ENCODE results near the gene RUNX2.

RUNX2 gene

GRCh38 chr6:45574014-45574461 is 245.9 kb downstream of the RUNX2 start:
- Mint-ChIP-seq H3K27ac (no peak overlapping the region), H3K27me3 (no peaks in the 10 kb centered on the region), H3K9me3 (peaks cover 6% of the 10 kb centered on the region), H3K4me3 (no peak overlapping the region), H3K36me3 (ENCODE audit: low read depth) (peaks cover 6% of the 10 kb centered on the region), H3K4me1 (ENCODE audit: low read depth) (peaks cover 26% of the 10 kb centered on the region)

GRCh38 chr6:45574885-45575284 is 246.8 kb downstream of the RUNX2 start:
- Mint-ChIP-seq H3K4me3 (no peak overlapping the region), H3K9me3 (peaks cover 6% of the 10 kb centered on the region), H3K4me1 (ENCODE audit: low read depth) (peaks cover 20% of the 10 kb centered on the region), H3K27ac (no peak overlapping the region), H3K36me3 (ENCODE audit: low read depth) (peaks cover 6% of the 10 kb centered on the region), H3K27me3 (no peaks in the 10 kb centered on the region)

GRCh38 chr6:45576648-45577624 is 248.8 kb downstream of the RUNX2 start:
- Mint-ChIP-seq H3K9me3 (peaks cover 6% of the 10 kb centered on the region), H3K27ac (no peak overlapping the region), H3K4me1 (ENCODE audit: low read depth) (peaks cover 12% of the 10 kb centered on the region), H3K4me3 (no peak overlapping the region), H3K36me3 (ENCODE audit: low read depth) (peaks cover 12% of the 10 kb centered on the region), H3K27me3 (no peaks in the 10 kb centered on the region)

GRCh38 chr6:45577836-45578504 is 249.8 kb downstream of the RUNX2 start:
- peaks cover 6% of the 10 kb centered on the region for H3K4me1 Mint-ChIP-seq (ENCODE audit: low read depth)
- no peak overlapping the region for H3K27ac Mint-ChIP-seq
- H3K27me3 Mint-ChIP-seq = no peaks in the 10 kb centered on the region
- H3K9me3 Mint-ChIP-seq = peaks cover 6% of the 10 kb centered on the region
- H3K36me3 Mint-ChIP-seq (ENCODE audit: low read depth) = peaks cover 12% of the 10 kb centered on the region
- no peak overlapping the region for H3K4me3 Mint-ChIP-seq

- Mint-ChIP-seq H3K36me3 (ENCODE audit: low read depth) (peaks cover 6% of the 10 kb centered on the region), H3K9me3 (no peaks in the 10 kb centered on the region), H3K4me3 (peak overlapping the region; percentile 31), H3K4me1 (ENCODE audit: low read depth) (peaks cover 51% of the 10 kb centered on the region), H3K27me3 (no peaks in the 10 kb centered on the region), H3K27ac (peak overlapping the region; percentile 80)
Measured at GRCh38 chr6:45584127-45584526, 256.0 kb downstream of the RUNX2 start.

GRCh38 chr6:45586216-45587171 is 258.4 kb downstream of the RUNX2 start:
- peak overlapping the region; percentile 69 for H3K4me3 Mint-ChIP-seq
- H3K4me1 Mint-ChIP-seq (ENCODE audit: low read depth) = peaks cover 75% of the 10 kb centered on the region
- no peaks in the 10 kb centered on the region for H3K9me3 Mint-ChIP-seq
- H3K36me3 Mint-ChIP-seq (ENCODE audit: low read depth) = peaks cover under 1% of the 10 kb centered on the region
- no peaks in the 10 kb centered on the region for H3K27me3 Mint-ChIP-seq
- H3K27ac Mint-ChIP-seq = peak overlapping the region; percentile 87

- Mint-ChIP-seq H3K4me3 (no peak overlapping the region), H3K27ac (peak overlapping the region; percentile 87), H3K4me1 (ENCODE audit: low read depth) (peaks cover 84% of the 10 kb centered on the region)
Measured at GRCh38 chr6:45587229-45588060, 259.3 kb downstream of the RUNX2 start.

GRCh38 chr6:45589367-45589766 is 261.2 kb downstream of the RUNX2 start:
- Mint-ChIP-seq H3K27ac (peak overlapping the region; percentile 69), H3K4me3 (no peak overlapping the region), H3K27me3 (no peaks in the 10 kb centered on the region), H3K9me3 (no peaks in the 10 kb centered on the region), H3K4me1 (ENCODE audit: low read depth) (peaks cover 96% of the 10 kb centered on the region), H3K36me3 (ENCODE audit: low read depth) (no peaks in the 10 kb centered on the region)

More at GRCh38 chr6:45587229-45588060, 259.3 kb downstream of the RUNX2 start:
- Mint-ChIP-seq H3K27me3 (no peaks in the 10 kb centered on the region), H3K36me3 (ENCODE audit: low read depth) (no peaks in the 10 kb centered on the region), H3K9me3 (no peaks in the 10 kb centered on the region)

- Mint-ChIP-seq H3K27ac (peak overlapping the region; percentile 76), H3K4me1 (ENCODE audit: low read depth) (peaks cover 96% of the 10 kb centered on the region), H3K9me3 (no peaks in the 10 kb centered on the region), H3K4me3 (no peak overlapping the region), H3K36me3 (ENCODE audit: low read depth) (no peaks in the 10 kb centered on the region), H3K27me3 (no peaks in the 10 kb centered on the region)
Measured at GRCh38 chr6:45590226-45590625, 262.1 kb downstream of the RUNX2 start.

- peak overlapping the region; percentile 76 for H3K27ac Mint-ChIP-seq
- H3K4me1 Mint-ChIP-seq (ENCODE audit: low read depth) = peaks cover 96% of the 10 kb centered on the region
- no peak overlapping the region for H3K4me3 Mint-ChIP-seq
- no peaks in the 10 kb centered on the region for H3K27me3 Mint-ChIP-seq
- H3K9me3 Mint-ChIP-seq = no peaks in the 10 kb centered on the region
- H3K36me3 Mint-ChIP-seq (ENCODE audit: low read depth) = no peaks in the 10 kb centered on the region
Measured at GRCh38 chr6:45590696-45591184, 262.6 kb downstream of the RUNX2 start.

- Mint-ChIP-seq H3K27me3 (no peaks in the 10 kb centered on the region), H3K4me1 (ENCODE audit: low read depth) (peaks cover 90% of the 10 kb centered on the region), H3K9me3 (no peaks in the 10 kb centered on the region), H3K4me3 (no peak overlapping the region), H3K27ac (peak overlapping the region; percentile 66), H3K36me3 (ENCODE audit: low read depth) (no peaks in the 10 kb centered on the region)
Measured at GRCh38 chr6:45591306-45591705, 263.2 kb downstream of the RUNX2 start.

GRCh38 chr6:45591890-45592289 is 263.8 kb downstream of the RUNX2 start:
- Mint-ChIP-seq H3K9me3 (no peaks in the 10 kb centered on the region), H3K36me3 (ENCODE audit: low read depth) (no peaks in the 10 kb centered on the region), H3K27ac (peak overlapping the region; percentile 36), H3K27me3 (no peaks in the 10 kb centered on the region), H3K4me3 (no peak overlapping the region), H3K4me1 (ENCODE audit: low read depth) (peaks cover 87% of the 10 kb centered on the region)

GRCh38 chr6:45592991-45593390 is 264.9 kb downstream of the RUNX2 start:
- H3K27ac Mint-ChIP-seq = peak overlapping the region; percentile 24
- no peak overlapping the region for H3K4me3 Mint-ChIP-seq
- peaks cover 84% of the 10 kb centered on the region for H3K4me1 Mint-ChIP-seq (ENCODE audit: low read depth)
- H3K27me3 Mint-ChIP-seq = no peaks in the 10 kb centered on the region
- peaks cover 5% of the 10 kb centered on the region for H3K36me3 Mint-ChIP-seq (ENCODE audit: low read depth)
- H3K9me3 Mint-ChIP-seq = peaks cover 4% of the 10 kb centered on the region
